Lung microvascular endothelial cell (primary cell): ENCODE data around the gene ARFGEF2. TPM values are rescaled to one million over a fixed set of nuclear protein-coding genes. Genes with fewer than 3 reads are reported as not detected.
A peak's percentile ranks its signal among the peaks of the same experiment; 100 is the strongest.
"Not testable (repeated sequence)": the region's sequence is repeated elsewhere in the genome, so short reads cannot be mapped to it uniquely, and the experiment has no call there.

ENCODE experiments used
- DNase-seq, 2 donors: peaks; one replicate each; pipeline versions ENCODE4 v3.0.0 to v3.0.0-alpha.2; 2010; ENCODE audit warnings: low read depth in 2 of 2
- total RNA-seq: library from RNA; depleted of rRNA; stranded (reverse); fragments of >200 nt; gene quantifications from 2 replicates; pipeline ENCODE4 v1.2.1, GENCODE V29; 2014

ARFGEF2 gene
- total RNA-seq, 1 donor from 2014 or later: 51.6 TPM

DNA sequence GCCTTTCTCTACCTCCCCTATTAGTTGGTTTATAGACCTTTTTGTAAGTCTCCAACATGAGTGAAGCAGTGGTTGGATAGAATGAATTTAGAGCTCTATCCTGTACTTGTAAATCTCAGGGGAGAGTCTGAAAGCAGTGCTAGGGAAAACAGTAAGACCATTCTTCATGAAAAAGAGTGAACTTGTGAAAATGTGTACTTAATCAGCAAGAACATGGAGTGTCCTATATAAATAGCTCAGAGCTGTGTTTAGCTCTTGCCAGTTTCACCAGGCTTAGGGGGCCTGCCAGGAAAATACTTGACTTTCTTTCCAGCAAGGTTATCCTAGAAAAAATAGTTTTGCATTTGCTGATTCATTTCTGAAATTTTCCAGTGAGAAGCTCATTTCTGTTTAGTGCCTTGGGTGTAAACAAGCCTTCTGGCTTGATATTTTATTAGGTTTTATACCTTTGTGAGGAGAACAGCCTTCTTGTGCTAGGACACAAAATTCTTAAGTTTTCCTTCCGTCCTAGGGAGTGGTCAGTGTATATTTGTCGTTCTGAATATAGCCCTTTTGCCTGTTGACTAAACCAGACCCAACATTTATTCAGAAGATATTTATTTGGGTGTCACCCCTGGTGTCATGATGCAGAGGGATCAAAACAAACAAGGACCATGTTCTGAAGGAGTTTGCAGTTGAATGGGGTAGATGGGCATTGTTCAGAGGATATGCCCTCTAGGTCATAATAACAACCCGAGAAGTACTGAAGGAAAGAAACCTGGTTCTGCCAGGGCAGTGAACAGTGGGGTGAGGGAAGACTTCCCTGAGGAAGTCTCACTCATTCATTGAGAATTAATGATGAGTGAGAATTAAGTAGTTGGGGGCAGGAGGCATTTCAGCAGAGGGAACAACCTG lies 7.6 kb downstream of the ARFGEF2 start:
- peak; percentile 57 to 87 for DNase-seq

DNA sequence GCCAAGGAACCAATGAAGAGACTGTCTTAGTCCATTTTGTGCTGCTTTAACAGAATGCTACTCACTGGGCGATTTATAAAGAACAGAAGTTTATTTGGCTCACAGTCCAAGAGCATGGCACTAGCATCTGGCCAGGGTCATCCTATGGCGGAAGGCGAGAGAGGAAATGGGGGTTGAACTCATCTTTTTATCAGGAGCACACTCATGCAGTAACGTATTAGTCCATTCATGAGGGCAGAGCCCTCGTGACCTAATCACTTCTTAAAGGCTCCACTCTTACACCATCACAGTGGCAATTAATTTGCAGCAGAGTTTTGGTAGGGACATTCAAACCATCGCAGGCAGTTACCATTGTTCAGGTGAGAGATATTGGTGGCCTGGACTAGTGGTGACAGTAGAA lies 8.5 kb downstream of the ARFGEF2 start:
- peak; percentile 85 to 87 for DNase-seq

GRCh38 chr20:48930878-48931277 lies 9.4 kb downstream of the ARFGEF2 start:
- peak in 1 of 2 donors; percentile 20 for DNase-seq

- DNase-seq: no peak
Observed at GRCh38 chr20:48931527-48932374, 10.2 kb downstream of the ARFGEF2 start.

DNA sequence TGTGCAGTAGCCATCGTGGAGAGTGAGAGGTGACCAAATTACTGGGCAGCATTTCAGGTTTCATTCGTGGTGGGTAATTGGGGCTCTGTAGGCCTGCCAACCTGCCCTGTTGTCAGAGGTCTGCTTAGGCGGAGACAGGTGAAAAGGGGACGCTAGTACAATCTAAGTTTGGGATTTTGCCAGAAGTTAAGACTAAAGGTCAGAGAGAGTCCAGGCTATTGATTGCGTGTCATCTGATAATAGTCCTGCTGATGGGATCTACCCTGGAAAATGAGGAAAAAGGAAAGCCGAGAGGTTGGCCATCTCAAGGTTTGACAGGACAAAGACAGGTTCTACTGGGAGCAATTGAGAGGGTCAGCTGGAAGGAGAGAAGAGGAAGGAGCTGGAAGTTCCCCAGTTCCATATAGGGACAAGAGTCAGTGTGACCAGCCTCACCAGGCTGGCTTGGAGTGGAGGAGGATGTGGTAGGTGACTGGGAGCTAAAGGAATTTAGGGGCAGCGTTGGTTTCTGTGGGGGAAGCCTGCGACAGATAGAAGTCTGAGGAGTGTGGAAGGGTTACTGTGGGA lies 10.9 kb downstream of the ARFGEF2 start:
- DNase-seq: peak in 1 of 2 donors; percentile 23

DNA sequence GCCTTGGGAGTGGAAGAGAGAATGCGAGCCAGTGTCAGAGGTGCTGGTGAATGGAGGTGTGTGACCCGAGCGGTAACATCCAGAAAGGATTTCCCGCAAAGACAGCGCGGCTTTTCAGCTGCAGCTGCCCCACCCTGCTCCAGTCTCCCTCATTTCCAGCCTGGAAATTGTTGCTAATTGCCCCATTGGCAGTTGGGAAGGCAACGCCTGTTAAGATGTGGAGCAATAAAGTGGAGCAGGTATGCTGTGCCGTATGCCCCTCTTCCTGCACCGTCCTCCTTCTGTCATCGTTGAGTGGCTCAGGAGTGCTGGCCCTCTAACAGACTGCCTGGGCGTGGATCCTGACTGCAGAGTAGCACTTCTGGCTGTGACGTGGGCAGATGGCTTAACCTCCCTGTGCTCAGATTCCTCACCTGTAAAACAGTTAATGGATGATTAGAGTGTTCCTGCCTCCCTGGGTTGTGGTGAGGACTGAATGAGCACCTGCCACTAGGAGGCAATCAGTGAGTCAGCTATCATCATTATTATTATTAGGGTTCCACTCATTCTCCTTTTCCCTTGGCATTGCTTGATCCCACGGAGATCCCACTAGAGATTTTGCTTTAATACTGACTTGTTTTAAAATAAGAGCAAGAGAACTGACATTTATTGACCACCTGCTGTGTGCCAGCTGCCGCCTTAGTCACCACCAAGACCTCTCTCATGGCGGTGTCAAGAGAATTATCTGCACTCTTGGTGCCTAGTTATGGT lies 11.7 kb downstream of the ARFGEF2 start:
- no peak for DNase-seq

- not testable (repeated sequence) for DNase-seq
Observed at GRCh38 chr20:48934273-48934877, 12.9 kb downstream of the ARFGEF2 start.

DNA sequence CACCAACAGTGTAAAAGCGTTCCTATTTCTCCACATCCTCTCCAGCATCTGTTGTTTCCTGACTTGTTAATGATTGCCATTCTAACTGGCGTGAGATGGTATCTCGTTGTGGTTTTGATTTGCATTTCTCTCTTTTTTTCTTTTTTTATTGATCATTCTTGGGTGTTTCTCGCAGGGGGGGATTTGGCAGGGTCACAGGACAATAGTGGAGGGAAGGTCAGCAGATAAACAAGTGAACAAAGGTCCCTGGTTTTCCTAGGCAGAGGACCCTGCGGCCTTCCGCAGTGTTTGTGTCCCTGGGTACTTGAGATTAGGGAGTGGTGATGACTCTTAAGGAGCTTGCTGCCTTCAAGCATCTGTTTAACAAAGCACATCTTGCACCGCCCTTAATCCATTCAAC lies 13.5 kb downstream of the ARFGEF2 start:
- DNase-seq: not testable (repeated sequence)

- DNase-seq: not testable (repeated sequence)
Observed at GRCh38 chr20:48936178-48936577, 14.7 kb downstream of the ARFGEF2 start.

DNA sequence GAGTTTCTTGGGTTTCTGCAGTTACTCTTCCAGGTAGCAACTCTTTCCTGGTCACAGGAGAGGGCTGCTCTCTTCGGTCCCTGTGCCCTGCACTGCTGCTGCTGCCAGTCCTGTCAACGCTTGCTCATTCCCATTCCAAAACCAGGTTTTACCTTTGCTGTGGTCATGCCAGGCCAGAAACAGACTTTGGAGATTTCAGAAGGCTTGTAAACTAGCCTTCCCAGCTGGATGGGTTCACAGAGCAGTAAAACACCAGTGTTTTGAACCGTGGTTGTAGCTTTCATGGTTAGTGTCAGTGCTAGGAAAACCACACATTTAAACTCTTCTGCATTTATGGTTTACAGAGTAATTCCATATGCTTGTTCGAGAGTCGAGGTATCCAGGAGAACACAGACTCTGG lies 16.2 kb downstream of the ARFGEF2 start:
- DNase-seq: no peak

DNA sequence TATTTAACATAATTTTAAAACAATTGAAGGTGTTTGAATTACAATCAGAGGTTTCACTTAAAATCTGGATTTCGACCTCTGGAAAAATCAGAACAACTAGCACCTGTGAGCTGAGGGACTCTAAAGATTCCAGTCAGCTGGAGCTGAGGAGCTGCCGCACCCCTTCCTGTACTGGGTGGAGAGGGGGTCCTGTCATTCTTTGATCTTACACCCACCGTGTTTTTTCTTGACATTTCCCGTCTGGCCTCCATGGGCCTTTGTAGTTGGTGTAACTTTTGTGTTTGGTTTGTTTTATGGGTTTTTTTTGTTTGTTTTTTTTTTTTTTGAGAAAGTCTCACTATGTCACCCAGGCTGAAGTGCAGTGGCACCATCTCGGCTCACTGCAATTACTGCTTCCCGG lies 17.2 kb downstream of the ARFGEF2 start:
- DNase-seq: no peak

- DNase-seq: no peak
Observed at GRCh38 chr20:48940170-48940569, 18.7 kb downstream of the ARFGEF2 start.

GRCh38 chr20:48941467-48941866 lies 20.0 kb downstream of the ARFGEF2 start:
- DNase-seq: no peak

DNA sequence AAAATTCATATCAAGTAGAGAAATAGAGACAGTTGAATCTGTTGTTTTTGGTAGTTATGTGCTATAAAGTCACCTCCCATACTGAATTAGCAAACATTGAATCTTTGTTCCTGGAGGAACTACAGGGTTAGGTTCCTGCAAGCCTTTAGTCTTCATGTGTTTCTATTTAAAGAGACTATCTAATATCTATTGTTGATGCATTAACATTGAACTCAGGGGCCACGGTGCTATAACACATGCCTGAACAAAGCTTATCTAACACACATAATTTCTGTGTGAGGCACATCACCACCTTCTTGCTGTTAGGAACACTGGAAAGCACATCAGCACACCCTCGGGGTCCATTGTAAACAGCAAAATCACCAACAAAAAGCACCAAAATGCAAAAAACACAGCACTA lies 21.2 kb downstream of the ARFGEF2 start:
- no peak for DNase-seq

GRCh38 chr20:48944663-48945297 lies 23.3 kb downstream of the ARFGEF2 start:
- DNase-seq: no peak

DNA sequence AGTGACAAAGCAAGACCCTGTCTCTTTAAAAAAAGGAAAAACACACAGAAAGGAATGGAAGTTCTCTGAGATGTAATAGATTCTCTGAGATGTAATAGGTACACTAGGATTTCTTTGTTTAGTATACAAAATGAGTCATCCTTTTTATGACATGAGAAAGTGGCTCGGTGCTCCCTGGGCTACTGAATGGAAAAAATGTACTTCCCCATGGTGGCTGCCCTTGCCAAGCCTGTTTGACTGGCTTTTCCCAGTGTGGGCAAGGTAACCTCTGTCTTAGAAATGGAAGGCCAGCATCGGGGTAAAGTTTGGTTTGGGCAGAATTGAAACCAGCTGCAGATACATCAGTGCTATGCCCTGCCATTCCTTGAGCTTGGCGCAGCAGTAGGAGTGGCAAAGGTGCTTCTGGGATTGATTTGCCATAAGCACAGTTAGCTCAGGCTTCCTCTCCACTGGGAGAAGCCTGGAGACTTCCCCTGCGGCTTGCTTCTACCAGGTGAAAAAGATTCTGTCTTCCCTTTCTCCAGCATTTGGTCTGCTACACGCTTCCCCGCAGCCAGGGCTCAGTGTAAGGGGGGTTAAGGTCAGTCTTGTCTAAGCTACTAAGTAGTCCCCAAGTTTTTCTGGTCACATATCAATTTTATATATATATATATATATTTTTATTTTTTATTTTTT lies 24.5 kb downstream of the ARFGEF2 start:
- DNase-seq: peak; percentile 37 to 59

GRCh38 chr20:48948612-48949011 lies 27.1 kb downstream of the ARFGEF2 start:
- no peak for DNase-seq

- no peak for DNase-seq
Observed at GRCh38 chr20:48949304-48950170, 28.0 kb downstream of the ARFGEF2 start.

DNA sequence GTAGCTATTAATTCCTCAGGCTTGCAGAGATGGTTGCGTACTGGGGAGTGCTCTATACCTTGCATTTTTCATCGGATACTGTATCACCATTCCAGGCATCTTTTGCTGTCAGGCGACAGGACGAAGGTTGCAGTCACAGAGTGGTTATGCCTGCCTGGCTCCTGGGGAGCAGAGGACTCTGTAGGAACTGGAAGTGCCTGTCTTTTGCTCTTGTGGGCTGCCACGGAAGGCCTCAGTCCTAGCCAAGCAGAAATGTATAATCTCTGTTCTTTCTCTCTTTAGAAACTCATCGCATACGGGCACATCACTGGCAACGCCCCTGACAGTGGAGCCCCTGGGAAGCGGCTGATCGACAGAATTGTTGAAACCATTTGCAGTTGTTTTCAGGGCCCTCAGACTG lies 29.5 kb downstream of the ARFGEF2 start:
- DNase-seq: no peak
